ENCODE results near the gene MYO5B. TPM values are rescaled to one million over a fixed set of nuclear protein-coding genes. Genes with fewer than 3 reads are reported as not detected.
A peak's percentile ranks its signal among the peaks of the same experiment; 100 is the strongest.

The MYO5B gene
- total and polyA plus RNA-seq, 8 donors = 9.0 to 25.5 (median 12.1) TPM

GRCh38 chr18:49853011-49853410 is 341.9 kb downstream of the MYO5B start:
- Histone ChIP-seq H3K4me3 (no peak overlapping the region), H3K27ac (no peak overlapping the region), H3K9me3 (no peaks in the 10 kb centered on the region), H3K36me3 (no peaks in the 10 kb centered on the region), H3K4me1 (no peaks in the 10 kb centered on the region), H3K27me3 (no peaks in the 10 kb centered on the region)
- DNase-seq (no peak), ATAC-seq (no peak)
- intact Hi-C loops (cut with DNase I) = loop anchor here in 1 of 2 donors (5.0 to 10.0 kb wide), 2 partner anchors 288 to 341 kb away; partner anchors contain the start of gene LIPG
- TF ChIP-seq CTCF (IDR thresholded peaks at IDR 0.05) = no peak

GRCh38 chr18:49851624-49852023 is 343.3 kb downstream of the MYO5B start:
- no peak for DNase-seq
- intact Hi-C loops (cut with DNase I) = loop anchor here in 1 of 2 donors (5.0 to 10.0 kb wide), 2 partner anchors 287 to 339 kb away; partner anchors contain the start of gene LIPG
- no peak for TF ChIP-seq CTCF (IDR thresholded peaks at IDR 0.05)
- H3K4me3 ChIP-seq = no peak overlapping the region
- H3K27me3 ChIP-seq = no peaks in the 10 kb centered on the region
- no peaks in the 10 kb centered on the region for H3K36me3 ChIP-seq
- H3K27ac ChIP-seq = no peak overlapping the region
- H3K9me3 ChIP-seq = no peaks in the 10 kb centered on the region
- H3K4me1 ChIP-seq = no peaks in the 10 kb centered on the region
- no peak for ATAC-seq

GRCh38 chr18:49850636-49851035 is 344.3 kb downstream of the MYO5B start:
- no peak overlapping the region for H3K27ac ChIP-seq
- intact Hi-C loops (cut with DNase I) = loop anchor here in 1 of 2 donors (5.0 to 10.0 kb wide), 2 partner anchors 286 to 338 kb away; partner anchors contain the start of gene LIPG
- H3K9me3 ChIP-seq = no peaks in the 10 kb centered on the region
- no peaks in the 10 kb centered on the region for H3K27me3 ChIP-seq
- H3K4me3 ChIP-seq = no peak overlapping the region
- DNase-seq (no peak), ATAC-seq (no peak)
- no peak for TF ChIP-seq CTCF (IDR thresholded peaks at IDR 0.05)
- H3K36me3 ChIP-seq = no peaks in the 10 kb centered on the region
- no peaks in the 10 kb centered on the region for H3K4me1 ChIP-seq

- no peaks in the 10 kb centered on the region for H3K4me1 ChIP-seq
- no peaks in the 10 kb centered on the region for H3K9me3 ChIP-seq
- H3K36me3 ChIP-seq = no peaks in the 10 kb centered on the region
- intact Hi-C loops (cut with DNase I) = loop anchor here in 1 of 2 donors (5.0 to 10.0 kb wide), 2 partner anchors 285 to 337 kb away; partner anchors contain the start of gene LIPG
- DNase-seq (peak in 3 of 4 donors; percentile 10 to 90 (median 84)), ATAC-seq (peak; percentile 89)
- TF ChIP-seq CTCF (IDR thresholded peaks at IDR 0.05) = no peak
- peak overlapping the region in 1 of 2 donors; percentile 18 for H3K4me3 ChIP-seq
- peak overlapping the region in 1 of 2 donors; percentile 64 for H3K27ac ChIP-seq
- H3K27me3 ChIP-seq = no peaks in the 10 kb centered on the region
Observed at GRCh38 chr18:49849331-49850217, 345.4 kb downstream of the MYO5B start.

- H3K36me3 ChIP-seq = no peaks in the 10 kb centered on the region
- H3K9me3 ChIP-seq = no peaks in the 10 kb centered on the region
- TF ChIP-seq CTCF (IDR thresholded peaks at IDR 0.05) = no peak
- intact Hi-C loops (cut with DNase I) = no loop called here
- no peak overlapping the region for H3K4me3 ChIP-seq
- no peaks in the 10 kb centered on the region for H3K4me1 ChIP-seq
- ATAC-seq (no peak), DNase-seq (no peak)
- H3K27ac ChIP-seq = no peak overlapping the region
- H3K27me3 ChIP-seq = no peaks in the 10 kb centered on the region
Observed at GRCh38 chr18:49848115-49848514, 346.8 kb downstream of the MYO5B start.
